Fibroblast of the aortic adventitia (primary cell): ENCODE measurements around the gene RNF44. TPM values are rescaled to one million over a fixed set of nuclear protein-coding genes. Genes with fewer than 3 reads are reported as not detected.
"Not testable (repeated sequence)": the region's sequence is repeated elsewhere in the genome, so short reads cannot be mapped to it uniquely, and the experiment has no call there.

Experiments
- DNase-seq: peaks from one replicate; pipeline ENCODE4 v3.0.0-alpha.2; 2010; ENCODE audit warnings: low read depth
- H3K4me3 ChIP-seq: 2 replicates; pipeline ENCODE4 v1.5.1; 2011; ENCODE audit warnings: low read depth, mild to moderate bottlenecking, control low read depth, low read length, moderate library complexity
- total RNA-seq: library from RNA; depleted of rRNA; stranded (reverse); fragments of >200 nt; gene quantifications from 2 replicates; pipeline ENCODE4 v1.2.3, GENCODE V29; 2012; ENCODE audit warnings: low replicate concordance
- TF ChIP-seq, protein P1 (sequence below): IDR thresholded peaks from 2 replicates; pipeline ENCODE4 v1.5.1; 2011; ENCODE audit warnings: mild to moderate bottlenecking, low read length, control low read depth, inconsistent platforms; ENCODE audit not compliant: insufficient read depth

Gene RNF44
- total RNA-seq, 1 donor, result 4.8 TPM

DNA sequence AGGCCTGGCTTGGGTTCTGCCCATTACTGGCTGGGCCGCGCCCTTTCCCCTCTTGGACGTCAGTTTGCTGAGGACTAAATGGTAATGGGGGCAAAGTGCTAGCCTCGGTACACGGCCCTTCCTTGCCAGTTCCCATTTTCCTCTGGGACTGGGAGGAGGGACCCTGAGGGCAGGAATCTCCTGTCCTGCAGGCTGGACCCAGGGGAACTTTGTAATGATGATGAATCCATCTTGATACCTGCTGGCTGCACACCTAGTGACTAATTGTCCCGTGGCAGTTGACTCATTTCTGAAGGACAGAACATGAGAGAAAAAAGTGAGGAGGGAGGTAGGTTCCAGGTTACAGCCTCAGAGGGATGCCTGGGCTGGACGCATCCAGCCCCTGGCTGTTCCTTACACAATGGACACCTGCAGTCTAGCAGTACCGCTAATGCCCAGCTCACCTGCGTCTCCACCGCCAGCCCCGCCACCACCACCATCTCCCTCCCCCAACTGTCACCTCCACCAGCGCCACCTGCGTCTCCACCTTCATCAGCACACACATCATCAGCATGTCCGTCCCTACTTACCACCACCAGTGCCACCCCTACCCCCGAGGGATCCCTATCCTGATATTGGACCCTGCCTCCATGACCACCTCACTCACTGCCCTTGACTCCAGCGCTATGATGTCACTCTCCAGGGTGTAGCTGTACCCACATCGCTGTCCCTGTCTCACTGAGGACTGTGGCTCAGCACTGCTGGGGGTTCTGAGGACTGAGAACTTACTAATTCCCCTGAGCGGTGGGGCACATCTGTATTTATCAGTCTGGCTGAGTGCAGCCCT, 16.3 kb upstream of the RNF44 start:
- no peak for DNase-seq
- H3K4me3 ChIP-seq, result no peak overlapping the region
- TF ChIP-seq, protein P1, sequence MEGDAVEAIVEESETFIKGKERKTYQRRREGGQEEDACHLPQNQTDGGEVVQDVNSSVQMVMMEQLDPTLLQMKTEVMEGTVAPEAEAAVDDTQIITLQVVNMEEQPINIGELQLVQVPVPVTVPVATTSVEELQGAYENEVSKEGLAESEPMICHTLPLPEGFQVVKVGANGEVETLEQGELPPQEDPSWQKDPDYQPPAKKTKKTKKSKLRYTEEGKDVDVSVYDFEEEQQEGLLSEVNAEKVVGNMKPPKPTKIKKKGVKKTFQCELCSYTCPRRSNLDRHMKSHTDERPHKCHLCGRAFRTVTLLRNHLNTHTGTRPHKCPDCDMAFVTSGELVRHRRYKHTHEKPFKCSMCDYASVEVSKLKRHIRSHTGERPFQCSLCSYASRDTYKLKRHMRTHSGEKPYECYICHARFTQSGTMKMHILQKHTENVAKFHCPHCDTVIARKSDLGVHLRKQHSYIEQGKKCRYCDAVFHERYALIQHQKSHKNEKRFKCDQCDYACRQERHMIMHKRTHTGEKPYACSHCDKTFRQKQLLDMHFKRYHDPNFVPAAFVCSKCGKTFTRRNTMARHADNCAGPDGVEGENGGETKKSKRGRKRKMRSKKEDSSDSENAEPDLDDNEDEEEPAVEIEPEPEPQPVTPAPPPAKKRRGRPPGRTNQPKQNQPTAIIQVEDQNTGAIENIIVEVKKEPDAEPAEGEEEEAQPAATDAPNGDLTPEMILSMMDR, result no peak

DNA sequence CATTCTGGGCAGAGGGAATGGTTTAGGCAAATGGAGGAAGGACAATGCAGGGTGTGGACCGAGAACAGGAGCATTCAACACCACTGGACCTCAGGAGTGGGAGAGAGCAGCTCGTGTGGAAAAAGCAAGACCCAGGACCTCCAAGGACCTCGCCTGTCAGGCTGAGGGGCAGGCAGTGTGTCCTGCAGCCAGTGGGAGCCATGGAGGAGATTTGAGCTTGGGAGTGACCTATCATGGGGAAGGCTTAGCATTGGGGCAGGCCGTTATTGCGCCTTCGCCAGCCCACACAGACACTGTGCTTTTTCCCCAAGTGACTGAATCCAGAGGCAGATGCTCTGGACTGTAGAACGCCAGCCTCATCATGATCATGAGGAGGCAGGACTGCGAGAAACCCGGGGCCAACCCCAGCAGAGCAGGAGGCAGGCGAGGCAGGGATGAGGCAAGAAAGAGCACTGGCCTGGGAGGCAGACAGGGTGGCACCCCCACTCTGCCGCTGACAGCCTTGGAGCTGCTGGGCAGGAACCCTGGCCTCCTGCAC, 15.2 kb upstream of the RNF44 start:
- no peak for DNase-seq
- TF ChIP-seq, protein P1, result no peak
- H3K4me3 ChIP-seq, result no peak overlapping the region

DNA sequence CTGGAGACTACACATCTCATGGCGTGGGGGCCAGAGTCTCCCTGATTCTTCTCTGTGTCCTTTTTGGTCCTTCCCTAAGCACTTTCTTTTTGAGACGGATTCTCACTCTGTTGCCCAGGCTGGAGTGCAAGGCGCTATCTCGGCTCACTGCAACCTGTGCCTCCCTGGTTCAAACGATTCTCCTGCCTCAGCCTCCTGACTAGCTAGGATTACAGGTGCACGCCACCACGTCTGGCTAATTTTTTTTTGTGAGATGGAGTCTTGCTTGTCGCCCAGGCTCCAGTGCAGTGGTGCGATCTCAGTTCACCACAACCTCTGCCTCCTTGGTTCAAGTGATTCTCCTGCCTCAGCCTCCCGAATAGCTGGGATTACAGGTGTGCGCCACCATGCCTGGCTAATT, 13.7 kb upstream of the RNF44 start:
- not testable (repeated sequence) for H3K4me3 ChIP-seq, DNase-seq

DNA sequence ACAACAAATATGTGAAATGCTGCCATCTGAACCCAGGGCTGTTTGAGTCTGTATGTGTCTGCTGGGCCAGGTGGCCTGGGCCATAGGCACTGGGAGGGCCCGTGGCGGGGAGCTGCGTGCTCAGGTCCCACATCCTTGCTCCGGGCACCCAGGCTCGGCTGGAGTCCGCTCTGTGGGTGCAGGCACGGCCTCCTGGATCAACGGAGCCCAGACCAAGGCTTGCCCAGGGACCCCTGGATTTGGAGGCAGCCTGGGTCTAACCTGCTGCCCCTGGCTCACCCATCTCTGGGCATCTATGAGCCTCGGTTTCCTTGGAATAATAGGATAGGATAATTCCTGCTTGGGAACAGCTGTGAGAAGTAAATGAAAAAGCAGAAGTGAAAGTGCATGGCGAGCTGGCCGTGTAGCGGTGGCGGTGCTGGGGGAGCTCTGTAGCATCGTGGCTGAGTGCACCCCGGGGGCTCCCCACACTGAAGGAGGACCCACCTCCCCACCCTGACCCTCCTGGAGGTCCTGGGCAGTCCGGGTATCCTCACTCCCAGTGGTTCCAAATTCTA, 13.2 kb upstream of the RNF44 start:
- H3K4me3 ChIP-seq, result no peak overlapping the region
- TF ChIP-seq, protein P1, result no peak
- no peak for DNase-seq

DNA sequence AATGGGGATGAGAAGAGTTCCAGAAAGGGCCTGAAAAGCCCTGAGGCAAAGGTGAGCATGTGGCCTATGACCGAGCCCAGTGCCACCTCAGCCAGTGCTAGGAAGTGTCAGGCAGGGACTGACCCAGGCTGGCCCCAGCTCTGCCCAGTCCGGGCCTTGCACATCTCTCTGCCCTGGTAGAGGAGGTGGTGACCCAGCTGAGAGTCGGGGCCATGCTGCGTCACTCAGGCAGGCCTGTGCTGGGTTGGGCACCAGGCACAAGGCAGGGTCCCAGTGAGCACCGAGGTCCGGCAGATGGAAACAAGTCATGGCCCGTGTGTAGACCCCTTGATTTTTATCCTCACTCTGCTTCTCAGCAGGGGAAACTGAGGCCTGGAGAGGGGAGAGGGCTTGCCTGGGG, 12.7 kb upstream of the RNF44 start:
- no peak for DNase-seq
- H3K4me3 ChIP-seq, result no peak overlapping the region
- TF ChIP-seq, protein P1, result no peak

DNA sequence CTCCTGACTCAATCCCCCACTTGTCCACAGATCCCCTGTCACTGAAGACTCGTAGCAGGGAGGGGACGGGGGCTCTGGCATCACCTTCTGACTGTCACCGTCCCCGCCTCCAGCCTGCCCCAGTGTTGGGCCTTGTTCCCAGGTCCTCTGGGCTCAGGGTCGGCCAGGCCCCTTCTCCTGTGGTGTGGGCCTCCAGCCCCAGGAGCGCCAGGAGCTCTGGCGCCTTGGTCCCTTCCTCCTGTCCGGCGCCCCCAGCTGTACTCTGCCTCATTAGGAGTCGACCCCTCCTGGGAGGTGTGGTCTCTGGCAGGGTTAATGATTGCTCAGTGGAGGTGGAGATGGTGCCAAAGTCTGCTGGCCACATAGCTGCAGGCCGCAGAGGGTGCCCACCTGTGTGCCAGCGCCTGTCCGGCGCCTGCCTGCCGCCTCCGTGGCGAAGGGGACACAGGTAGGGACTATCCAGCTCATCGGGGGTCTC, 11.8 kb upstream of the RNF44 start, which contains the start of gene CDHR2:
CDHR2 (plus strand) TSS at position 376 of the 478 bp plus-strand sequence. CDS start 16,011 bp downstream, outside the sequence.
- no peak for DNase-seq
- TF ChIP-seq, protein P1, result no peak

DNA sequence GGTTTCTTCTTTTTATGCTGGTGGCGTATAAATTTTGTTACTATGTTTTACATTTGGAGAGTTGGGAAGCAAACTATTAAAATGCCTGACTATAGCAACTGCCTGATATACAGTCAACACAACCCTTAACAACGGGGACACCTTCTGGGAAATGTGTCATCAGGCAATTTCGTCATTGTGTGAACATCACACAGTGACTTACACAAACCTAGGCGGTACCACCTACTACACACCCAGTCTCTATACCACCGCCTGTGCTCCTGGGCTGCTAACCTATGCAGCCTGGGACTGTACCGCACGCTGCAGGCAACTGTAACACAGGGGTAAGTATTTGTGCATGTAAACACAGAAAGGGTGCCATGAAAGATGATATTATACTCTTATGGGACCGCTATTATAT, 10.6 kb upstream of the RNF44 start:
- TF ChIP-seq, protein P1, result no peak
- DNase-seq, result no peak
- H3K4me3 ChIP-seq, result no peak overlapping the region

More for the DNA sequence above, 11.8 kb upstream of the RNF44 start, which contains the start of gene CDHR2:
- H3K4me3 ChIP-seq, result no peak within 1 kb of the TSS
